RWPE2 (cell line): ENCODE data around the gene DGKD.

Source experiments
- ATAC-seq: fragments of 200-7000 bp; cut with Tn5 transposase; 3 replicates; pipeline ENCODE4 v1.9.1; 2021; ENCODE audit warnings: low read depth
- DNase-seq: peaks from one replicate; pipeline ENCODE4 v3.0.0-alpha.2; 2020; ENCODE audit warnings: low spot score
- H3K27ac ChIP-seq: fragments of 450-650 bp; 2 replicates; pipeline ENCODE4 v1.5.1; 2017; ENCODE audit warnings: mild to moderate bottlenecking; ENCODE audit not compliant: poor library complexity, severe bottlenecking
- H3K27me3 ChIP-seq: fragments of 250-450 bp; sonication (Bioruptor Pico); 2 replicates; pipeline ENCODE4 v1.5.1; 2021; ENCODE audit warnings: mild to moderate bottlenecking, moderate library complexity; ENCODE audit not compliant: insufficient read depth, poor library complexity, severe bottlenecking
- H3K36me3 ChIP-seq: fragments of 250-450 bp; sonication (Bioruptor Pico); 2 replicates; pipeline ENCODE4 v1.5.1; 2020; ENCODE audit warnings: low read depth, mild to moderate bottlenecking, moderate library complexity
- H3K4me1 ChIP-seq: fragments of 250-450 bp; sonication (Bioruptor Pico); 2 replicates; pipeline ENCODE4 v1.5.1; 2021; ENCODE audit warnings: mild to moderate bottlenecking, moderate library complexity; ENCODE audit not compliant: insufficient read depth, poor library complexity, severe bottlenecking
- H3K4me3 ChIP-seq: fragments of 250-450 bp; sonication (Bioruptor Pico); 2 replicates; pipeline ENCODE4 v1.5.1; 2021; ENCODE audit warnings: mild to moderate bottlenecking, moderate library complexity; ENCODE audit not compliant: severe bottlenecking
- H3K9me3 ChIP-seq: fragments of 250-450 bp; sonication (Bioruptor Pico); 2 replicates; pipeline ENCODE4 v1.5.1; 2021; ENCODE audit warnings: mild to moderate bottlenecking, moderate library complexity; ENCODE audit not compliant: severe bottlenecking
- TF ChIP-seq, protein P1 (sequence below): fragments of 450-650 bp; IDR thresholded peaks from one replicate; pipeline ENCODE4 v1.5.1; 2017; ENCODE audit warnings: mild to moderate bottlenecking, moderate library complexity; ENCODE audit not compliant: poor library complexity, severe bottlenecking

The DGKD gene

DNA sequence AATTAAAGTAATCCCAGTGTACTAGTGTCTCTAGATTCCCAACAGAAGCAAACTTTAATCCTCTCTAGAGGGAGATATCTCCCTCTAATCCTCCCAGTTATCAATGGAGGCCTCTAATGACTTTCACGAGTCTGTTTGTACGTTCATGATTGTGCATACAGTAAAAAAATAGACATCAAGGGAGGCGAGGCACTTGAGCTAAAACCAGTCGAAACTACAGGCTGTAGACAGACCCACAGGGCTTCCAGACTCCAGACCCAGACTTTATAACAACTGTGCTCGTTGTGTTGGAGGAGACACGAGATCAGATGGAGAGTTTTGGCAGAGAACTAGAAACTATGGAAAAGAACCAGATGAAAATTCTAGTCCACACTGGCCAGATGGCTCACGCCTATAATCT, 7.0 kb downstream of the DGKD start:
- no peak for ATAC-seq
- Histone ChIP-seq H3K27ac (no peak overlapping the region), H3K36me3 (peaks cover 14% of the 10 kb centered on the region)

DNA sequence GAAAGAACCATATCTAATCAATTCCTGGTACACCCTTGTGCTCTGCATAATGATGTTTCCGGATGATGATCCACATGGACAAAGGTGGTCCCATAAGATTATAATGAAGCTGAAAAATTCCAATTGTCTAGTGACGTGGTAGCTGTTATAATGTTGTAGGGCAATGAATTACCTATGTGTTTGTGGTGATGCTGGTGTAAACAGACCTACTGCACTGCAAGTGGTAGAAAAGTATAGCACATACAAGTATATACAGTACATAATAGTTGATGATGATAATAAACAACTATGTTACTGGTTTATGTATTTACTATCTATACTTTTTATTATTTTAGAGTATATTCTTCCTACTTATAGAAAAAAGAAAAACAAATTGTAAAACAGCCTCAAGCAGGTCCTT, 8.4 kb downstream of the DGKD start:
- Histone ChIP-seq H3K9me3 (no peaks in the 10 kb centered on the region), H3K27me3 (no peaks in the 10 kb centered on the region), H3K36me3 (peaks cover 11% of the 10 kb centered on the region), H3K4me3 (no peak overlapping the region), H3K27ac (no peak overlapping the region), H3K4me1 (no peaks in the 10 kb centered on the region)
- DNase-seq (no peak), ATAC-seq (no peak)
- TF ChIP-seq, protein P1, sequence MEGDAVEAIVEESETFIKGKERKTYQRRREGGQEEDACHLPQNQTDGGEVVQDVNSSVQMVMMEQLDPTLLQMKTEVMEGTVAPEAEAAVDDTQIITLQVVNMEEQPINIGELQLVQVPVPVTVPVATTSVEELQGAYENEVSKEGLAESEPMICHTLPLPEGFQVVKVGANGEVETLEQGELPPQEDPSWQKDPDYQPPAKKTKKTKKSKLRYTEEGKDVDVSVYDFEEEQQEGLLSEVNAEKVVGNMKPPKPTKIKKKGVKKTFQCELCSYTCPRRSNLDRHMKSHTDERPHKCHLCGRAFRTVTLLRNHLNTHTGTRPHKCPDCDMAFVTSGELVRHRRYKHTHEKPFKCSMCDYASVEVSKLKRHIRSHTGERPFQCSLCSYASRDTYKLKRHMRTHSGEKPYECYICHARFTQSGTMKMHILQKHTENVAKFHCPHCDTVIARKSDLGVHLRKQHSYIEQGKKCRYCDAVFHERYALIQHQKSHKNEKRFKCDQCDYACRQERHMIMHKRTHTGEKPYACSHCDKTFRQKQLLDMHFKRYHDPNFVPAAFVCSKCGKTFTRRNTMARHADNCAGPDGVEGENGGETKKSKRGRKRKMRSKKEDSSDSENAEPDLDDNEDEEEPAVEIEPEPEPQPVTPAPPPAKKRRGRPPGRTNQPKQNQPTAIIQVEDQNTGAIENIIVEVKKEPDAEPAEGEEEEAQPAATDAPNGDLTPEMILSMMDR: no peak

More for the DNA sequence above, 7.0 kb downstream of the DGKD start:
- Histone ChIP-seq H3K9me3 (no peaks in the 10 kb centered on the region), H3K4me3 (no peak overlapping the region), H3K27me3 (no peaks in the 10 kb centered on the region), H3K4me1 (no peaks in the 10 kb centered on the region)
- DNase-seq: no peak
- TF ChIP-seq, protein P1: no peak

DNA sequence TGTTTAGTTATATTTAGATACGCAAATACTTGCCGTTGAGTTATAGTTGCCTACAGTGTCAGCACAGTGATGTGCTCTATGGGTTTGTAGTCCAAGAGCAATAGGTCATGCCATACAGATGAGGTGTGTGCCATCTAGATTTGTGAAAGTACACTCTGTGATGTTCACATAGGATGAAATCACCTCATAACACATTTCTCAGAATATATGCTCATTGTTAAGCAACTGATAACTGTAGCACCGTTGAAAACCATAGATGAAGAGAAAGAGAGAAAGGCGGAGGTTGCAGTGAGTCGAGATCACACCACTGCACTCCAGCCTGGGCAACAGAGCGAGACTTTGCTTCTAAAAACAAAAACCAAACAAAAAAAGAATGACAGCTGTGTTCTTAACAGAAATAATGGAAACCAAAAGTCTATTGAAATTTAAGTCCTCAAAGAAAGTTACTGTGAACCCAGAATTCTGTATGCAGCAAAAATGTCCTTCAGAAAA, 9.5 kb downstream of the DGKD start:
- no peaks in the 10 kb centered on the region for H3K9me3 ChIP-seq
- H3K4me1 ChIP-seq: no peaks in the 10 kb centered on the region
- no peak for DNase-seq
- peaks cover 7% of the 10 kb centered on the region for H3K36me3 ChIP-seq
- no peaks in the 10 kb centered on the region for H3K27me3 ChIP-seq
- ATAC-seq: no peak
- H3K27ac ChIP-seq: no peak overlapping the region
- H3K4me3 ChIP-seq: no peak overlapping the region
- TF ChIP-seq, protein P1: no peak

DNA sequence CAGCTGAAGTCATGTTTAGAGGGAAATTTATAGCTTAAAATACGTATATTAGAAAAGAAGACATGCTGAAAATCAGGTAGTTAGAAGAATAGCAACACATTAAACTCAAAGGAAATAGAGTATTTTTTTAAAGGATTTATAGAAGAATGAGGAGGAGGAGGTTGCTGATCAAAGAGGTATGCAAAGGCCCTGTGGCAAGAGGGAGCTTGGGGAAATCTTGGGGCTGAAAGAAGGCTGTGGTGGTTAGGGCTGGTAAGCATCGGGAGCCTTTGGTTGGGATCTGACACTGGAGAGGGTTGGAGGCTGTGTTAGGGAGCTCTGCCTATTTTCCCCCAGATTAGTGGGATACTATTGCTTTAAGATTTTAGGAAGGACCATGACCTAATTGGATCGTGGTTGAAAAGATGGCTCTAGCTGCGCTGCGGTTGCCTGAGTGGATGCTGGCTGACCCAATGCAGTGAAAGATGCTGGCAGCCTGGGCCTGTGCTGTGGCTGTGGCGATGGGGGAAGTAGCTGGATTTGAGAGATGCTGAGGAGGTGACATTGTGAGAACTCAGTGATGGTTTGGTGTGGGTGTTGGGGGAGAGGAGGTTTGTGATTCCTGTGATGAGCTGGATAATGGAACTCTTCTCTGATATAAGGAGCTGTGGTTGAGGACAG, 11.7 kb downstream of the DGKD start:
- DNase-seq: no peak
- Histone ChIP-seq H3K36me3 (peaks cover 7% of the 10 kb centered on the region), H3K27me3 (no peaks in the 10 kb centered on the region), H3K27ac (no peak overlapping the region), H3K9me3 (no peaks in the 10 kb centered on the region), H3K4me3 (no peak overlapping the region), H3K4me1 (no peaks in the 10 kb centered on the region)
- TF ChIP-seq, protein P1: no peak
- ATAC-seq: no peak

DNA sequence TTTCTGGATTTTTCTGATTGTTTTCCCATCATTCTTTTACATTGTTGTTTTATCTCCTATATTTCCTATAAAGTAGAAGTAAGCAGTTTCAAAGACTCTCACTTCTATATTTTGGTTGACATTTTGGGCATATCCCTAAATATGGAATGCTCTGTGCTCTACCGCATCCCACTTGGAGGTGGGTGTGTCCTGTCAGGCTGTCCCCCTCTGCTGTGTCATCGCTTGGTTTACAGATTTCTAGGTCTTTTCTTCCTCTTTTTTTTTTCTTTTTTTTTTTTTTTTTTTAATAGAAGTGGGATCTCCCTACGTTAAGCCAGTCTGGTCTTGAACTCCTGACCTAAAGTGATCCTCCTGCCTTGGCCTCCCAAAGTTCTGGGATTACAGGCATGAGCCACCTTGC, 13.3 kb downstream of the DGKD start:
- Histone ChIP-seq H3K36me3 (peaks cover 21% of the 10 kb centered on the region), H3K4me3 (no peak overlapping the region)
- no peak for ATAC-seq

More for the DNA sequence above, 13.3 kb downstream of the DGKD start:
- no peaks in the 10 kb centered on the region for H3K4me1 ChIP-seq
- no peaks in the 10 kb centered on the region for H3K27me3 ChIP-seq
- TF ChIP-seq, protein P1: no peak
- no peak for DNase-seq
- no peaks in the 10 kb centered on the region for H3K9me3 ChIP-seq
- H3K27ac ChIP-seq: no peak overlapping the region
